ENCODE results near the gene PRRX2.

Gene PRRX2

DNA sequence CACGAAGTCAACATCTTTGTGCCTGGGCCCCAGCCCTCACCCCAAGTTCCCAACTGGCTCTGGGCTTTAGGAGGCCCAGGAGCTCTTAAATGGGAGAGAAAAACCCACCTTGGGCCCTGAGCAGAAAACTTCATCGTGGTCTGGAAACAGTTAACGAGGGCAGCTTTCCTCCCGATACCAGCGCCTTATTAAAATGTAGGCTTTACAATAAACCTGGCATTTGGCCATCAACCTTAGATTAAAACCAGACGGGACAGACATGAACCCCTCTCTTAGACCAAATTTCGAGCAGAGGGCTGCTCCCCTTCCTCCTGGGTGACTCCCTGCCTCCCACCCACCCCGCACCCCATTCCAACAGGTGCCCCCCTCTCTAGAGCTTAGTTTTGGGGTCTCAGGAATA lies 39.4 kb downstream of the PRRX2 start:
- no peak for TF ChIP-seq CTCF (IDR thresholded peaks at IDR 0.05; ENCODE audit: low read depth, low read length)
- Histone ChIP-seq H3K4me3 (ENCODE audit: low read depth, low read length) (no peak overlapping the region), H3K9me3 (no peaks in the 10 kb centered on the region), H3K4me1 (no peaks in the 10 kb centered on the region), H3K36me3 (no peaks in the 10 kb centered on the region), H3K27me3 (no peaks in the 10 kb centered on the region)
- DNase-seq: no peak

DNA sequence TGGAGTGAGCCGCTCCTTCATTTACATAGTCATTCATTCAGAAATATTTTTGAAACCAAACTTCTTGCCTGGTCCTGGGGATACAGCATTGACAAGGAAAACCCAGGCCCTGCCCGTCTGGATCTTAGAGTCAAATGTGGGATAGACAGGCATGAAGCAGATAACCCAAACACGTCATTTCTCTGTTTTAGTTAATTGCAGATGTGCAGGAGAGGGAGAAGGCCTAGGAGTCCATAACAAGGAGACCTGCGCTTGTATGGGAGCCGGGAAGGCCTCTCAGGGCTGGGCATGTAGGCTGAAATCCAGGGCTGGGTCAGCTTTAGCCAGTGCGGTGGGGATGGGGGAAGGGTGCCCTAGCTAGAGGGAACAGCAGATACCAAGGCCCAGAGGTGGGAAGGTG lies 43.3 kb downstream of the PRRX2 start:
- TF ChIP-seq CTCF (IDR thresholded peaks at IDR 0.05; ENCODE audit: low read depth, low read length): no peak
- H3K4me1 ChIP-seq: no peaks in the 10 kb centered on the region
- no peaks in the 10 kb centered on the region for H3K9me3 ChIP-seq
- no peaks in the 10 kb centered on the region for H3K36me3 ChIP-seq
- no peak overlapping the region for H3K4me3 ChIP-seq (ENCODE audit: low read depth, low read length)
- no peaks in the 10 kb centered on the region for H3K27me3 ChIP-seq
- DNase-seq: no peak

DNA sequence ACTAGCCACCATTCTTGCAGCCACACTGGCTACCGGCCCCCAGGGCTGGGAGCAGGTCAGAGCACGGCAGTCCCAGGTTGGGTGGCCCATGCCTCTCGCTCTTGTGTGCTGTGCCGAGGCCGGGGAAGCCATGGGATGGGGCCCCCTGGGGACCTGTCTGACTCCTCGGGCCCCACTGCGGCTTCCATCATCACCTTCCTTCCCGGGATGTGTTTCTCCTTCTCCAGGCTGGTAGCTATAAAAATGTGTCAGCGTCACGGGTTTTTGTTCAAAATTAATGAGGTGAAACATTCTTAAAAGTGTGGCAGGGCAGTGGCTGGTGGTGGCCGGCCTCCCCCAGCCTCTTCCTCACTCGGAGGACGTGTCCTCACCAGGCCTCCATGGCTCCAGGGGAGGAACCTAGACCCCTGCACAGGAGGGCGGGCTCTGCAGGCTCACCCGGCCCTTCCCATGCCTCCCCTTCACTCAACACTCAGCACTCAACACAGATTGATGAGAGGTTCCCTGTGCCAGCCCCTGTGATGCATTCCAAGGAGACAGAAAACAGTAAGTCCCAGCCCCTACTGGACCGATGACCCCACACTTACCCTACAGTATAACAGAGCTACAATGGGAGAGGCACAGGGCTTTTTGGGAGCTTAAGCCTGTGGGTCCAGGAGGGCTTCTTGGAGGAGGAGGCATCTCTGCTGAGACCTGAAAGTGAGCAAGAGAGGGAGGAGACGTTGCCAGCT lies 44.2 kb downstream of the PRRX2 start:
- DNase-seq: no peak
- TF ChIP-seq CTCF (IDR thresholded peaks at IDR 0.05; ENCODE audit: low read depth, low read length): no peak
- no peaks in the 10 kb centered on the region for H3K36me3 ChIP-seq
- H3K4me3 ChIP-seq (ENCODE audit: low read depth, low read length): no peak overlapping the region
- H3K4me1 ChIP-seq: no peaks in the 10 kb centered on the region
- no peaks in the 10 kb centered on the region for H3K9me3 ChIP-seq
- no peaks in the 10 kb centered on the region for H3K27me3 ChIP-seq

GRCh38 chr9:129710169-129710453 lies 44.7 kb downstream of the PRRX2 start:
- H3K4me1 ChIP-seq: no peaks in the 10 kb centered on the region
- H3K27me3 ChIP-seq: no peaks in the 10 kb centered on the region
- no peak for TF ChIP-seq CTCF (IDR thresholded peaks at IDR 0.05; ENCODE audit: low read depth, low read length)
- no peaks in the 10 kb centered on the region for H3K9me3 ChIP-seq
- no peak overlapping the region for H3K4me3 ChIP-seq (ENCODE audit: low read depth, low read length)
- no peak for DNase-seq
- no peaks in the 10 kb centered on the region for H3K36me3 ChIP-seq

DNA sequence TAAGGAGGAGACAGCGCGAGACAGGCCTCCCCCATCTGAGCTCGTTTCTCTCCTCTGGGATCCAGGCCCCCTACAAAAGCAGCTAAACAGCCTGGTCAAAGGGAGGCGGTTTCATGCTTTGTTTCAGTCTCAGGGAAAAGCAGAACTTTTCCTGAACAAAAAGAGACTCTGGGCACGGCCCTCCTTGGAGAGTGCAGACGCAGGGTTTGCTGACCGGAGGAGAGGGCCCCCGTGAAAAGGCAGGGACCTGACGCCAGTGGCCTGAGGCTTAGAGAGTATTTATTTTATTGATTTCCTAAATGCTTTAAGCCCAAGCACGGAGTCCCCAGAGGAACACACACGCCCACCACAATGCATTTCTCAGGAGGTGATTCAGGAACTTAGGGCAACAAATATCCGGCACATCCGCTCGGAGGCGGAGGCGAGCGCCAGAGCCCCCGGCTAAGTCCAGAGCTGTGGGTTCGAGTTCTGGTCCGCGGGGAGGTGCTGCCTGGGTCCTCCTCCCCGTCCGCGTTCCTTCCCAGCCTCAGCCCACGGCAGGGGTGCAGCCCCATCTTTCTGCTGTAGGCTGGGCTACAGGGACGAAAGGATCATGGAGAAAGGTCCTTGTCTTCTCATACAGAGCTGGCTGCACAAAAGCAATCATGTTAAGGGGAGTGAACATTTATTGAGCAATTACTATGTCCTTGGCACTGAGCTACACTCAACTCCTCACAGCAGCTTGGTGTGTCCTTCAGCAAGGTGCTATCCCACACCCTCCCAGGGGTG lies 47.4 kb downstream of the PRRX2 start:
- H3K9me3 ChIP-seq: no peaks in the 10 kb centered on the region
- H3K36me3 ChIP-seq: no peaks in the 10 kb centered on the region
- H3K27me3 ChIP-seq: no peaks in the 10 kb centered on the region
- no peak for DNase-seq
- no peak overlapping the region for H3K4me3 ChIP-seq (ENCODE audit: low read depth, low read length)
- no peaks in the 10 kb centered on the region for H3K4me1 ChIP-seq
- TF ChIP-seq CTCF (IDR thresholded peaks at IDR 0.05; ENCODE audit: low read depth, low read length): no peak

DNA sequence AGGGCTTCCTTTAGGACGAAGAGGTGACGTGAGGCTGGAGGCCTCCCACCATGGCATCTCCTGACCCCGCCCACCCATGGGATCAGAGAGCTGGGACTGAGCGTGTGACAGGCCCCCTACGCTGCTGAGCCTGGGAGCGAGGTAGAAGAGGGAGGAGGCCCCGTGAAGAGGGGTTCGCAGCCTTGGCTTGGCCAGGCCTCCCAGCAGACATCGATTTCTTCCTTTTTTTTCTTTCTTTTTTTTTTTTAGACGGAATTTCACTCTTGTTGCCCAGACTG lies 47.9 kb downstream of the PRRX2 start:
- Histone ChIP-seq H3K4me3 (ENCODE audit: low read depth, low read length) (no peak overlapping the region), H3K27me3 (no peaks in the 10 kb centered on the region), H3K4me1 (no peaks in the 10 kb centered on the region), H3K9me3 (no peaks in the 10 kb centered on the region), H3K36me3 (no peaks in the 10 kb centered on the region)
- TF ChIP-seq CTCF (IDR thresholded peaks at IDR 0.05; ENCODE audit: low read depth, low read length): no peak
- DNase-seq: no peak
